G401 (cell line): ENCODE data around the gene OSBPL5. TPM values are rescaled to one million over a fixed set of nuclear protein-coding genes. Genes with fewer than 3 reads are reported as not detected.
"Not testable (repeated sequence)": the region's sequence is repeated elsewhere in the genome, so short reads cannot be mapped to it uniquely, and the experiment has no call there.

Experiments
- DNase-seq: peaks from one replicate; pipeline ENCODE4 v3.0.0-alpha.2; 2015; ENCODE audit warnings: low spot score
- in situ Hi-C: cut with HindIII; loops from 2 replicates; pipeline ENCODE4 v1.10.0; 2016; ENCODE audit warnings: low sequenced_read_pairs, mixed read lengths
- total RNA-seq: library from RNA; depleted of rRNA; stranded (reverse); fragments of >200 nt; shearing (Covaris generic); gene quantifications from 2 replicates; pipeline ENCODE4 v1.2.3, GENCODE V29; 2014

OSBPL5 gene
- total RNA-seq, 1 experiment from 2014 or later = 16.2 TPM

DNA sequence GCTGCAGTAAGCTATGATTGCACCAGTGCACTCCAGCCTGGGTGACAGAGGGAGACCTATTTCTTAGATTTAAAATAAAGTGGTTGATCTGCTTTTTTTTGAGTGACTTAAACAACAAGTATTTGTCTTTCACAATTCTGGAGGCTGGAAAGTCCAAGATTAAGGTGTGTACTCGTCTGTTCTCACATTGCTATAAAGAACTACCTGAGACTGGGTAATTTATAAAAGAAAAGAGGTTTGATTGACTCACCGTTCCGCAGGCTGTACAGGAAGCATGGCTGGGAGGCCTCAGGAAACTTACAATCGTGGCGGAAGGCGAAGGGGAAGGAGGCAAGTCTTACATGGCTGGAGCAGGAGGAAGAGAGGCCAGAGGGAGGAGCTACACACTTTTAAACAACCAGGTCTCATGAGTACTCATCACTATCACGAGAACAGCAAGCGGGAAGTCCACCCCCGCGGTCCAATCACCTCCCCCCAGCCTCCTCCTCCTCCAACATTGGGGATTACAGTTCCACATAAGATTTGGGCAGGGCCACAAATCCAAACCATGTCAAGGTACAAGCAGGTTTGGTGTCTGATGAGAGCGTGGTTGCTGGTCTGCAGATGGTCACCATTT is 19.7 kb upstream of the OSBPL5 start:
- DNase-seq = no peak
- in situ Hi-C loops = no loop called here

DNA sequence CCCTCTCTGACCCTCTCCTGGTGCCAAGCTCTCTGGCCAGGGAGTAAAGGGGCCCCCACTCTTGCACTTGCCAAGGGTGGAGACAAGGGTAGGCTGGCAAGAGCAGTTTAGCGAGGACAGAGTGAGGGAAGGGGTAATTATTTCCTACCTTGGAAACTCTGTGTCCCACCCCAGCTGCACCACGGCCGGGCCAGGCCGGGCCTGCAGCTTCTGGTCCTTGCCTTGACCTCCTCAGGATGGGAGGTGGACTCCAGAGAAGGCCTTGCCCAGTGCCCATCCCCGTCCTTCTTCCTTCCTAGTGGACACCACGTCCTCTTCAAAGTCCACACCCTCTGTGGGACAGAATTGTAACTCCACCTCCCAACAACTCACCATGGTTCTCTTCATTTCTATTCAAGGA is 18.4 kb upstream of the OSBPL5 start:
- DNase-seq = no peak
- in situ Hi-C loops = no loop called here

DNA sequence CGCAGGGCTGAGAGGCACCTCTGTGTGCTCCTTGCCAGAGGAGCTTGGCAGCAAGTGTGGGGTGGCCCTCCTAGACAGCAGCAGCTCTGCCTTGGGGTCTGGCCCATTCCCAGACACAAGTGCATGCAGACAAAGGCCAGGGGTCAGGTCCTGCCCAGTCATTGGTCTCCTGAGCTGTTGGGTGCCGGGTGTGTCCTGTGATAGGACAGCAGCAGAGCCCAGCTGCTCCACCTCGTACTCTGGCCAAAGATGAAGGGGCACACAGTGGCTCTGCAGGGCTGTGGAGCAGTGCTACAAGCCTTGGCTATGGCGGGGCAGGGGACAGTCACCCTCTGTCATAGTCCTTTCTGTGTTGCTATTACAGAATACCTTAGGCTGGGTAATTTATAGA is 17.3 kb upstream of the OSBPL5 start:
- no peak for DNase-seq
- in situ Hi-C loops = no loop called here

GRCh38 chr11:3181725-3182461 is 16.8 kb upstream of the OSBPL5 start:
- DNase-seq = no peak

DNA sequence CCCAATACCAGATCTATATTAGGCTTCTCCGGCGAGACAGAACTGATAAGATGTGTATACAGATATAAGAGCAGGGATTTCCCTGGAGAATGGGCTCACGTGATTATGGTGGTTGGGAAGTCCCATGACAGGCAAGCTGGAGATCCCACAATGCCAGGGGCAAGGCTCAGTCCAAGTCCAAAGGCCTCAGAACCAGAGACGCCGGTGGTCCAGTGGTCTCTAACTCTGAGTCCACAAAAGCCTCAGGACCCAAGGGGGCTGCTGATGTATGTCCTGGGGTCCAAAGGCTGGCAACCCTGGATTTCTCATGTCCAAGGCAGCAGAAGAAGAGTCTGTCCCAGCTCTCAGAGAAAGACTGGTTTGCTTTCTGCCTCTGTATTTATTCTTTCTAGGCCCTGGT is 15.8 kb upstream of the OSBPL5 start:
- in situ Hi-C loops = no loop called here
- no peak for DNase-seq

More at GRCh38 chr11:3181725-3182461, 16.8 kb upstream of the OSBPL5 start:
- in situ Hi-C loops = no loop called here

- in situ Hi-C loops = no loop called here
- no peak for DNase-seq
These were observed 13.2 kb upstream of the OSBPL5 start for GRCh38 chr11:3178349-3178748.

- in situ Hi-C loops = no loop called here
- DNase-seq = no peak
These were observed 12.8 kb upstream of the OSBPL5 start for GRCh38 chr11:3177931-3178330.

DNA sequence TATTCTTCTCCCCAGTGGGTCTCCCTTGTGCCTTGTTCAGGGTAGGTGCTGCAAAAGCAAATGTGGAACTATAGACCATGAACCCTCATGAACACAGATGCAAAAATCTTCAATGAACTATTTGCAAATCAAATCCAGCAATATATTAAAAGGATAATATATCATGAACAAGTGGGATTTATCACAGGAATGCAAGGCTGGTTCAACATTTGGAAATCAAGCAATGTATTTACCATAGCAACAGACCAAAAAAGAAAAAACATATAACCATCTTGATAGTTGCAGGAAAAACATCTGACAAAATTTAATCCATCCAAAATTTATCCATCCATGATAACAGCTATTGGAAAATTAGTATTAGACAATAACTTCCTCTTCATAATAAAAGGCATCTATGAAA is 11.4 kb upstream of the OSBPL5 start:
- no peak for DNase-seq
- in situ Hi-C loops = no loop called here

DNA sequence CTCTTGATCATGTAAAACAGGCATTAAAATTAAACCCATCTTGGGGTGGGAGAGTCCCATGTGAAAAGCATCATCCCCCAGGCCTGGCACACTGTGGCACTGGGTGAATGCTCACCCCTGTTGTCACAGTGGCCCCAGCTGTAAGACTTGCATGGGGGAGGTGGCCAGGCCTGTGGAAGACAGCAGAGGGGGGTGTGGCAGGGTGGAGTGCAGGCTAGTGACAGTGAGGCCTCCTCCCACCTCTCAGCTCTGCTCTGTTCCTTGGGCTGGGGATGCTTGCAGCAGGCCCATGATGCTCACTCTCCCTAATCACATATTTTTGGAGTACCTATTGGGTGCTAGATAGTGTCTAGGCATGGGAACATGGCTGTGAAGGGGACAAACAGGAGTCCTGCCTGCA is 10.1 kb upstream of the OSBPL5 start:
- DNase-seq = no peak
- in situ Hi-C loops = no loop called here

DNA sequence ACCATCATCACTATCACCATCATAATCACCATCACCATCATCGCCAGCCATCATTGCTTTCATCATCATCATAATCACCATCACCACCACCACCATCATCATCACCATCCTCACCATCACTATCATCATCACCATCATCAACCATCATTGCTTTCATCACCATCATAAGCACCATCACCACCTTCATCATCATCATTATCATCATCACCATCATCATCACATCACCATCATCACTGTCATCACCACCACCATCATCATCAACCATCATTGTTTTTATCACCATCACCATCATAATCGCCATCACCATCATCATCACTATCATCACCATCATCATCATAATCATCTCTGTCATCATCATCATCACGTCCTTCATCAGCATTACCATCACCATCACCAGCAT is 9.3 kb upstream of the OSBPL5 start:
- in situ Hi-C loops = no loop called here
- DNase-seq = no peak

DNA sequence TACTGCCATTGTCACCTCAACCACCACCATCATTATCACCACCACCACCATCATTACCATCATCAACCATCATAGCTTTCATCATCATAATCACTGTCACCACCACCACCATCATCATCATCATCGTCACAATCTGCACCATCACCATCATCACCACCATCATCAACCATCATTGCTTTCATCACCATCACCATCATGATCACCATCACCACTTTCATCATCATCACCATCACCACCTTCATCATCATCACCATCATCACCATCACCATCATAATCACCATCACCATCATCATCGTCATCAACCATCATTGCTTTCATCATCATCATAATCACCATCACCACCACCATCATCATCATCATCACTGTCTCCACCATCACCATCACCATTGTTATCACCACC is 8.7 kb upstream of the OSBPL5 start:
- in situ Hi-C loops = no loop called here
- no peak for DNase-seq

DNA sequence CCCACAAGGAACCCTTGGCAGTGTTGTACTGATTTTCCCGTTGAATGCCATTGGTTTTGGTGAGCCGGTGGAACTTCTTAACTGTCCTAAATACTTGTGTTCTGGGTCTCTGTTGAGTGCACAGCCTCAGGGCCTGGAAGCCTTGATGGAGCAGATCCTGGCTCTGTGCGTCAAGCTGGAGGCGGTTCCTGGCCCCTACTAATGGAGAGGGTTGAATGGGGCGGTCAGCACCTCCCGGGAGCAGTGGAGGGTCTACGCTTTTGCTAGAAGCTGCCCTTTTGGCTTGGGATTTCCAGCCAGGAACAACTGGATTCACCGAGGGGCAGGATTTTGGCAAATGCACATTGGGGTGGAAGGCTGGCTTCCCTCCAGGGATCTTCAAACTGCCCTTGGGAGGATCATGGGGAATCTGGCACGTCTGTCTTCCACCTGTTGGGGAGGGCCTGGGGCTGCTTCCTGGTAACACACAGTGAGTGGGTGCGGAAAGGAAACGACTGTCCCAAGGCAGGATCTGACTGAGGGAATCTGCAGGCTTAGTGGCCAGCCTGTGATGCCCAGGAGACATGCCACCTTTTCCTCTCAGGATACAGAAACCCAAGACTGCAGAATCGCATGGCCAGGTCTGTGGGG is 6.9 kb upstream of the OSBPL5 start:
- in situ Hi-C loops = no loop called here
- DNase-seq = no peak

DNA sequence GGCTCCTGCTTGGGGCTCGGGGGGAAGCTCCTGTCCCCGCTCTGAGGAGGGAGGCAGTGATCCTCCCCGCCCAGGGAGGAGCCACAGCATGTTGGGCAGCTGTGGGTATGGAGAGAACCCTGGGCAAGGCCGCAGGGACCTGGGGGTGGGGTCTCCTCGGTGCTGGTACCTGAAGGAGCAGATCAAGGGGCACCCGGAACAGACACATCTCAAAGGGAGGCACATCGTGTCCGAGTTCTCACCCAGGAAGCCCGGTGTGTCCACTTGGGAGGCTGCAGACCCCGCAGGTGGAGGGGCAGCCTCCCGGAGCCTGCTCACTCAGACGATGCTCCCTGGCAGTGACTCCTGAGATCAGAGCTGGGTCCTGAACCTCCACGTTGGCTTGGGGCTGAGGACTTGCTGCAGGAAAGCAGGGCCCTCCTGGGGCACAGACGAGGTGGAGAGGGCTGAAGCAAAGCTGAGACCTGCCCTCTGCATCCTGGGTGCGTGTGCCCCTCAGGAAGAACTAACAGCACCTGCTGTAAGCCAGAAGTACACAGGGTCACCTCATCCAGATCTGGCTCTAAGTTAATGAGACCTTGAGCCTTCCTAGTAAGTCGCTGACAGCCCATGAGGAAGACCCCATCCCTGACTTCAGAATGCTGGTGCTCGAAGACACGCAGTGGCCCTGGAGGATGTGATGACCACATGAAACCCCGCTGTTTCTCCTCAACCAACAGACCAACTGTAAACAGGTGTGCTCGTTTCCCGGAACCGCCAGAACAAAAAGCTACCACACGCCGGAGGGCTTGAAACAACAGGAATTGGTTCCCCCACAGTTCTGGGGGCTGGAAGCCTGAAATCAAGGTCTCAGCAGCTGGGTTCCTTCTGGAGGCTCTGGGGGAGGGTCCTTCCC is 5.9 kb upstream of the OSBPL5 start:
- in situ Hi-C loops = no loop called here
- DNase-seq = no peak

GRCh38 chr11:3170044-3170755 is 5.1 kb upstream of the OSBPL5 start:
- in situ Hi-C loops = no loop called here
- no peak for DNase-seq

DNA sequence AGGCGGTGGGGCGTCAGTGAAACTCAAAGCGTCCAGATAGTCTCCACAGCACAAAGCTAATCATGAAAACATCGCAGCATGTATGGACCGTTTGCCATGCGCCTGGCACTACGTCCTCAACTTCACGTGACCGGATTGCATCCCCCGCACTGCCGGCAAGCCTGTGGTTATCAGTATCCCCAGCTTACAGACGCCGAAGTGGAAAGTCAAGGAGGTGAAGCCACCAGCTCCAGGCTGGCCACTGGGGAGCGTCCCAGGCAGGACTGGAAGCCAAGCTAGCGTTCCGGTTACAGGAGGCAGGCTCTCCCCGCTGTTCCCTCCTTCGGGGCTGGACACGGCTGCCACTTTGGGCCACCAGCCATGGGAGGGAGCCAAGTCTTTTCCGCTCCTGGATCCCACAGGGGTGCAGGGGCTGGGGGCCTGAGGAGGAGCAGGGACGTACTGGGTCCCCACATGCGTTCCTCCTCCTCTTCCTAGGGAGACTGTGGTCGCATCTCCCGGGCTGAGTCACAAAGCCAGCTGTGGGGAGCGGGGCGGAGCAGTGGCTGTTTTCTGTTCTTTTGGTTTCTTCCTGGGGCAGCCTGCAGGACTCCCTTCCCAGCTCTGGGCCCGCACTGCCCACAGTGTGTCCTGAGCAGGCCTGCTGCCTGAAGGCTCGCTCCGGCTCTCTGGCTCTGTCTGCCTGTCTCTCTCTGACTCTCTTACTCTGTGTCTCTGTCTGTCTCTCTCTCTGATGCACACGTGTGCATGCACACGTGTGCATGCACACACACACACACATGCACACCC is 4.3 kb upstream of the OSBPL5 start:
- in situ Hi-C loops = no loop called here
- DNase-seq = no peak

- DNase-seq, in situ Hi-C loops: not testable (repeated sequence)
These were observed 3.7 kb upstream of the OSBPL5 start for GRCh38 chr11:3168742-3169254.

DNA sequence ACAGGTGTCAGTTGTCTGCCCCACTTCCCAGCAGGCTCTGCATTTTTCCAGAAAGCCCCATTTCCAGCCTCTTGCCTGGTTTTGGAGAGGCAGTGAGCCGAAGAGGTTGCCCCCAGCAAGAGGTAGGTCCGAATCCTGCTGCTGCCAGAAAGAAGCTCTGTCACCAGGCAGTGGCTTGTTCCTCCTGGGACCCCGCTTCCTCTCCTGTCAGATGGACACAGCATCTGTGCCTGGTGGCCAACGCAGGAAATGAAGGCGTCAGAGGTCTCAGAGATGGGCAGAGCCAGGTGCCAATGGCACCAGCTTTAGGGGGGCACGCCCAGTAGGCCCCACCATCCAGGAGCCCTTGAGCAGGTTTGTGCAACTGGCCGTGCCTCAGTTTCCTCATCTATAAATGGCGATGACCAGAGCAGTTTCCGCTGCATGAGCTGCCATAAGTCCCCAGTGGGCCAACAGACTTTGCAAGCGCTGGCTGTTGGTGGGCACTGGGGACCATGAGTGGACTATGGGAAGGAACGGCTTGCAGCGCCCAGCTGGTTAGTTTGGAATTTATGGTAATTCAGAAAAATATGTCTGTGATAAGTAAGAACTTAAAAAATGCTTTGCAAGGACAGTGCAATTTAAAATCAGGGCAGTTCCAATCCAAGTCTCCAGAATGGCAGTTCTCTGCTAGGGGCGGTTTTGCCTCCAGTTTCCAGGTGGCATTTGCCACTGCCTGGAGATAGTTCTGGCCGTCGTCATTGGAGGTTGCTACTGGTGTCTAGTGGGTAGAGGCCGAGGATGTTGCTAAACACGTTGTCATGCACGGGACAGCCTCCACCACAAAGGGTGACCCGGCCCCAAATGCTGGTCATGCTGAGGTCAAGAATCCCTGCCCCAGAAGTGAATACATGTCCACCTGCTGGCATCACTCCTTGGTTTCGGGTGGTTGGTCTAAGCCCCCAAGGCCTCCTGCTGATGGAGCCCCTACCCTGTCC is 2.3 kb upstream of the OSBPL5 start:
- no peak for DNase-seq
- in situ Hi-C loops = no loop called here
